H9 (cell line): ENCODE data around the gene SSB. TPM values are rescaled to one million over a fixed set of nuclear protein-coding genes. Genes with fewer than 3 reads are reported as not detected.

Source experiments
- DNase-seq: peaks from one replicate; pipeline ENCODE4 v3.0.0-alpha.2; 2017
- H2AFZ ChIP-seq: one replicate; pipeline ENCODE4 v1.6.1; 2013; ENCODE audit warnings: mild to moderate bottlenecking, low read length, control low read depth, moderate library complexity
- H2AK5ac ChIP-seq: 2 replicates; pipeline ENCODE4 v1.6.1; 2013; ENCODE audit warnings: low read length, control low read depth, mixed read lengths; ENCODE audit not compliant: insufficient read length
- H2BK120ac ChIP-seq: one replicate; pipeline ENCODE4 v1.6.1; 2013; ENCODE audit warnings: low read depth, mild to moderate bottlenecking, low read length, control low read depth, inconsistent platforms; ENCODE audit not compliant: poor library complexity, severe bottlenecking
- H2BK12ac ChIP-seq: 2 replicates; pipeline ENCODE4 v1.6.1; 2013; ENCODE audit warnings: low read length, control low read depth, mixed read lengths, low read depth; ENCODE audit not compliant: insufficient read length
- H2BK15ac ChIP-seq: 2 replicates; pipeline ENCODE4 v1.6.1; 2013; ENCODE audit warnings: low read depth, low read length, control low read depth
- H2BK20ac ChIP-seq: one replicate; pipeline ENCODE4 v1.6.1; 2013; ENCODE audit warnings: low read depth, mild to moderate bottlenecking, low read length, control low read depth, inconsistent platforms; ENCODE audit not compliant: poor library complexity, severe bottlenecking
- H2BK5ac ChIP-seq: 2 replicates; pipeline ENCODE4 v1.6.1; 2013; ENCODE audit warnings: low read length, control low read depth, mixed read lengths; ENCODE audit not compliant: insufficient read length
- H3K14ac ChIP-seq: 2 replicates; pipeline ENCODE4 v1.6.1; 2013; ENCODE audit warnings: low read length, control low read depth; ENCODE audit not compliant: insufficient read depth
- H3K18ac ChIP-seq: 2 replicates; pipeline ENCODE4 v1.6.1; 2013; ENCODE audit warnings: low read depth, mild to moderate bottlenecking, mixed read lengths, low read length, control low read depth; ENCODE audit not compliant: insufficient read length
- H3K23ac ChIP-seq: 2 replicates; pipeline ENCODE4 v1.6.1; 2013; ENCODE audit warnings: low read length, control low read depth, mixed read lengths, low read depth; ENCODE audit not compliant: insufficient read length
- H3K23me2 ChIP-seq: 2 replicates; pipeline ENCODE4 v1.6.1; 2013; ENCODE audit warnings: low read depth, mild to moderate bottlenecking, mixed read lengths, low read length, control low read depth; ENCODE audit not compliant: insufficient read length, poor library complexity, severe bottlenecking
- H3K27ac ChIP-seq: 2 replicates; pipeline ENCODE4 v1.5.1; 2013; ENCODE audit warnings: low read length, control low read depth, mixed read lengths, low read depth; ENCODE audit not compliant: insufficient read length
- H3K27me3 ChIP-seq: 2 replicates; pipeline ENCODE4 v1.6.1; 2013; ENCODE audit warnings: low read length, control low read depth, inconsistent platforms; ENCODE audit not compliant: insufficient read depth
- H3K4ac ChIP-seq: 2 replicates; pipeline ENCODE4 v1.6.1; 2013; ENCODE audit warnings: low read depth, mild to moderate bottlenecking, control low read depth, inconsistent platforms, low read length, moderate library complexity
- H3K4me1 ChIP-seq: 2 replicates; pipeline ENCODE4 v1.6.1; 2013; ENCODE audit warnings: low read length, control low read depth, inconsistent platforms; ENCODE audit not compliant: insufficient read depth
- H3K4me2 ChIP-seq: 2 replicates; pipeline ENCODE4 v1.6.1; 2013; ENCODE audit warnings: low read length, control low read depth, mixed read lengths; ENCODE audit not compliant: insufficient read length, insufficient read depth
- H3K56ac ChIP-seq: 2 replicates; pipeline ENCODE4 v1.6.1; 2013; ENCODE audit warnings: low read depth, mild to moderate bottlenecking, mixed read lengths, low read length, control low read depth; ENCODE audit not compliant: insufficient read length
- H3K79me1 ChIP-seq: 2 replicates; pipeline ENCODE4 v1.6.1; 2013; ENCODE audit warnings: low read depth, mild to moderate bottlenecking, moderate library complexity, low read length, control low read depth, inconsistent platforms; ENCODE audit not compliant: insufficient read depth, poor library complexity, severe bottlenecking
- H3K79me2 ChIP-seq: 2 replicates; pipeline ENCODE4 v1.6.1; 2013; ENCODE audit warnings: low read length, control low read depth, inconsistent platforms; ENCODE audit not compliant: insufficient read depth
- H3K9ac ChIP-seq: 2 replicates; pipeline ENCODE4 v1.6.1; 2013; ENCODE audit warnings: low read length, control low read depth, mixed read lengths; ENCODE audit not compliant: insufficient read length; ENCODE audit errors: extremely low read depth
- H3K9me3 ChIP-seq: one replicate; pipeline ENCODE4 v1.6.1; 2013; ENCODE audit warnings: low read depth, low read length, inconsistent platforms; ENCODE audit not compliant: control insufficient read depth
- H3T11ph ChIP-seq: one replicate; pipeline ENCODE4 v1.6.1; 2013; ENCODE audit warnings: mild to moderate bottlenecking, low read length, control low read depth, inconsistent platforms
- H4K20me1 ChIP-seq: one replicate; pipeline ENCODE4 v1.6.1; 2013; ENCODE audit not compliant: control insufficient read depth, insufficient read length, insufficient read depth
- H4K5ac ChIP-seq: 2 replicates; pipeline ENCODE4 v1.6.1; 2013; ENCODE audit warnings: low read depth, mild to moderate bottlenecking, mixed read lengths, low read length, control low read depth; ENCODE audit not compliant: insufficient read length
- H4K8ac ChIP-seq: replicated peaks from 2 replicates; pipeline ENCODE4 v1.6.1; 2013; ENCODE audit warnings: low read length, control low read depth, mixed read lengths, low read depth; ENCODE audit not compliant: insufficient read length
- H4K91ac ChIP-seq: 2 replicates; pipeline ENCODE4 v1.6.1; 2013; ENCODE audit warnings: low read depth, mild to moderate bottlenecking, moderate library complexity, mixed read lengths, low read length, control low read depth; ENCODE audit not compliant: insufficient read length
- H3K27ac Mint-ChIP-seq, 3 experiments: 2 replicates in 2 of 3; 3 replicates in 1 of 3; pipeline ENCODE4 v1.8.0; 2020 to 2021; ENCODE audit warnings: mixed read lengths in 3 of 3, mild to moderate bottlenecking in 1 of 3, moderate library complexity in 1 of 3
- H3K27me3 Mint-ChIP-seq: 2 replicates; pipeline ENCODE4 v1.8.0; 2021; ENCODE audit warnings: low read depth, mild to moderate bottlenecking, moderate library complexity, mixed read lengths
- H3K36me3 Mint-ChIP-seq, 3 experiments: 2 replicates in 2 of 3; 3 replicates in 1 of 3; pipeline ENCODE4 v1.8.0; 2020 to 2021; ENCODE audit warnings: low read depth in 3 of 3, mixed read lengths in 3 of 3; ENCODE audit not compliant: insufficient read depth in 1 of 3
- H3K4me1 Mint-ChIP-seq, 2 experiments: 2 replicates each; pipeline ENCODE4 v1.8.0; 2020; ENCODE audit warnings: mixed read lengths in 2 of 2
- H3K4me3 Mint-ChIP-seq, 2 experiments: 2 replicates in 1 of 2; 3 replicates in 1 of 2; pipeline ENCODE4 v1.8.0; 2020 to 2021; ENCODE audit warnings: mild to moderate bottlenecking in 2 of 2, mixed read lengths in 2 of 2, moderate library complexity in 1 of 2
- H3K9me3 Mint-ChIP-seq, 2 experiments: 2 replicates in 1 of 2; 3 replicates in 1 of 2; pipeline ENCODE4 v1.8.0; 2020; ENCODE audit warnings: mild to moderate bottlenecking in 2 of 2, mixed read lengths in 2 of 2, moderate library complexity in 1 of 2
- total RNA-seq: library from RNA; stranded (reverse); gene quantifications from 2 replicates; pipeline ENCODE4 v1.2.1, GENCODE V29; 2021
- TF ChIP-seq, protein P1 (sequence below): fragments of 200-600 bp; sonication (generic); conservative IDR thresholded peaks from 3 replicates; pipeline ENCODE4 v1.8.0; 2021; ENCODE audit warnings: antibody characterized with exemption, mild to moderate bottlenecking

SSB gene
- total RNA-seq, 1 experiment from 2014 or later: 248 TPM

DNA sequence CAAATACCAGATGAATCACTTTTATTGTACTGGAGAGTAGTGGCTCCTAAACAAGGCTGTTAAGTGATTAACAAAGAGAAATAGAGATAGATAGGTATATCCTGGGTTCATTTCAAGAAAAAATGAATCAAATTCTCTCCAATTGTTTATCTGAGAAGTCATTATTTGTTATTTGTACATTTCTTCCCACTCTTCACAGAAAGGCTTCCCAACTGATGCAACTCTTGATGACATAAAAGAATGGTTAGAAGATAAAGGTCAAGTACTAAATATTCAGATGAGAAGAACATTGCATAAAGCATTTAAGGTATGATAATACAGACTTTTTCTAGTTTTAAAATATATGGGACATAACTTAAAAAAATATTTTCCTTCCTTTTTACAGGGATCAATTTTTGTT lies 7.9 kb downstream of the SSB start:
- Mint-ChIP-seq H3K9me3 (no peaks in the 10 kb centered on the region), H3K27ac (no peak overlapping the region), H3K27me3 (no peaks in the 10 kb centered on the region), H3K36me3 (peaks cover 56 to 83% (median 76%) of the 10 kb centered on the region in 3 experiments; a peak in 6 of 7 replicates), H3K4me3 (no peak overlapping the region), H3K4me1 (peaks cover 15 to 19% of the 10 kb centered on the region in 2 experiments)
- H3K18ac ChIP-seq: no peak overlapping the region
- peaks cover 13% of the 10 kb centered on the region for H3K79me1 ChIP-seq
- no peak for DNase-seq
- H3K4ac ChIP-seq: no peak overlapping the region
- H3K23me2 ChIP-seq: no peaks in the 10 kb centered on the region
- H2AFZ ChIP-seq: no peak overlapping the region
- no peak overlapping the region for H3K4me2 ChIP-seq
- H2BK12ac ChIP-seq: no peak overlapping the region
- no peak overlapping the region for H2BK5ac ChIP-seq
- H3K9ac ChIP-seq: no peak overlapping the region
- H3K56ac ChIP-seq: no peak overlapping the region
- no peak overlapping the region for H4K5ac ChIP-seq
- no peak overlapping the region for H3T11ph ChIP-seq
- peaks cover 2% of the 10 kb centered on the region; the same call in 1 of the 2 replicates for H3K79me2 ChIP-seq
- no peak overlapping the region for H4K8ac ChIP-seq
- H4K20me1 ChIP-seq: no peaks in the 10 kb centered on the region
- no peak overlapping the region for H3K23ac ChIP-seq
- no peak overlapping the region for H2AK5ac ChIP-seq
- no peak overlapping the region for H3K14ac ChIP-seq
- H3K9me3 ChIP-seq: no peaks in the 10 kb centered on the region
- TF ChIP-seq, protein P1, sequence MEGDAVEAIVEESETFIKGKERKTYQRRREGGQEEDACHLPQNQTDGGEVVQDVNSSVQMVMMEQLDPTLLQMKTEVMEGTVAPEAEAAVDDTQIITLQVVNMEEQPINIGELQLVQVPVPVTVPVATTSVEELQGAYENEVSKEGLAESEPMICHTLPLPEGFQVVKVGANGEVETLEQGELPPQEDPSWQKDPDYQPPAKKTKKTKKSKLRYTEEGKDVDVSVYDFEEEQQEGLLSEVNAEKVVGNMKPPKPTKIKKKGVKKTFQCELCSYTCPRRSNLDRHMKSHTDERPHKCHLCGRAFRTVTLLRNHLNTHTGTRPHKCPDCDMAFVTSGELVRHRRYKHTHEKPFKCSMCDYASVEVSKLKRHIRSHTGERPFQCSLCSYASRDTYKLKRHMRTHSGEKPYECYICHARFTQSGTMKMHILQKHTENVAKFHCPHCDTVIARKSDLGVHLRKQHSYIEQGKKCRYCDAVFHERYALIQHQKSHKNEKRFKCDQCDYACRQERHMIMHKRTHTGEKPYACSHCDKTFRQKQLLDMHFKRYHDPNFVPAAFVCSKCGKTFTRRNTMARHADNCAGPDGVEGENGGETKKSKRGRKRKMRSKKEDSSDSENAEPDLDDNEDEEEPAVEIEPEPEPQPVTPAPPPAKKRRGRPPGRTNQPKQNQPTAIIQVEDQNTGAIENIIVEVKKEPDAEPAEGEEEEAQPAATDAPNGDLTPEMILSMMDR: no peak
- H2BK120ac ChIP-seq: no peak overlapping the region
- H2BK15ac ChIP-seq: no peak overlapping the region
- H3K4me1 ChIP-seq: no peaks in the 10 kb centered on the region
- H2BK20ac ChIP-seq: no peak overlapping the region
- no peak overlapping the region for H4K91ac ChIP-seq
- H3K27me3 ChIP-seq: no peaks in the 10 kb centered on the region
- no peak overlapping the region for H3K27ac ChIP-seq
